ENCODE results near the gene ACAP1.

Gene ACAP1

DNA sequence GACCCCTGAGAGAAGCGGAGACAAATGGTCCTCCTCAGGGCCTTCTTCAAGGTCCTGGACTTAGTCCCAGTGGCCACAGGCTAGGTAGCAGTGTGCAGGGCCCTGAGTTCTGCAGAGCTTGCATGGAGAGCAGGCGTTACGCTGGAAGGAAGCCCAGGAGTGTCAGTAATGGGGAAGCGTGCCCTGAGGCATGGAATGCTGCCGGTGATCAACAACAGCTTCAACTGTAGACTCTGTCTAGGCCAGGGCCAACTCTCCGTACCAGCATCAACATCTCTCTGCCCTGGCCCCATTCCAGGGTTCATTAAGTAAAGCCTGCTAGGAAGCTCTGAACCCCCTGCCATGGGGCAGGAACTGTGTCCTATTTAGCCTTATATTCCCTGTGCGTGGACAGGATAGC lies 44.0 kb downstream of the ACAP1 start:
- intact Hi-C loops (cut with DNase I) = no loop called here
- DNase-seq = no peak

GRCh38 chr17:7380855-7381683 lies 44.7 kb downstream of the ACAP1 start, which contains the start of gene TNK1:
Gene TNK1 (plus strand): TSS chr17:7381089. CDS start chr17:7382927, 1,838 bp downstream.
- DNase-seq = peak in 2 of 10 donors; percentile 80 to 86
- intact Hi-C loops (cut with DNase I) = no loop called here

DNA sequence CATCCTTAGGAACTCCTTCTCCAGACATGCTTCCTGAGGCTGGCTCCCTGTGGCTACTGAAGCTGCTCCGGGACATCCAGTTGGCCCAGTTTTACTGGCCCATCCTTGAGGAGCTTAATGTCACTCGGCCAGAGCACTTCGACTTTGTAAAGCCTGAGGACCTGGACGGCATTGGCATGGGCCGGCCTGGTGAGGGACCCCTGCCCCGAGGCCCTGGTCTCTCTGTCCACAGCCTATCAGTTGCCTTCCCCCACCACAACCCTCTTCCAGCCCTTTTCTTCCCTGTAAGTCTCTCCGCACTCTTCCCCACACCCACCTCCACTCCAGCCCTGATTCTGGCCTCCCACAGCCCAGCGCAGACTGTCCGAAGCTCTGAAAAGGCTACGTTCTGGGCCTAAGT lies 46.6 kb downstream of the ACAP1 start:
- DNase-seq = no peak
- intact Hi-C loops (cut with DNase I) = no loop called here

GRCh38 chr17:7383371-7383741 lies 47.0 kb downstream of the ACAP1 start:
- no peak for DNase-seq
- intact Hi-C loops (cut with DNase I) = no loop called here

- peak in 8 of 10 donors; percentile 40 to 92 (median 50) for DNase-seq
- intact Hi-C loops (cut with DNase I) = no loop called here
Observed at GRCh38 chr17:7383742-7384488, 47.6 kb downstream of the ACAP1 start.

DNA sequence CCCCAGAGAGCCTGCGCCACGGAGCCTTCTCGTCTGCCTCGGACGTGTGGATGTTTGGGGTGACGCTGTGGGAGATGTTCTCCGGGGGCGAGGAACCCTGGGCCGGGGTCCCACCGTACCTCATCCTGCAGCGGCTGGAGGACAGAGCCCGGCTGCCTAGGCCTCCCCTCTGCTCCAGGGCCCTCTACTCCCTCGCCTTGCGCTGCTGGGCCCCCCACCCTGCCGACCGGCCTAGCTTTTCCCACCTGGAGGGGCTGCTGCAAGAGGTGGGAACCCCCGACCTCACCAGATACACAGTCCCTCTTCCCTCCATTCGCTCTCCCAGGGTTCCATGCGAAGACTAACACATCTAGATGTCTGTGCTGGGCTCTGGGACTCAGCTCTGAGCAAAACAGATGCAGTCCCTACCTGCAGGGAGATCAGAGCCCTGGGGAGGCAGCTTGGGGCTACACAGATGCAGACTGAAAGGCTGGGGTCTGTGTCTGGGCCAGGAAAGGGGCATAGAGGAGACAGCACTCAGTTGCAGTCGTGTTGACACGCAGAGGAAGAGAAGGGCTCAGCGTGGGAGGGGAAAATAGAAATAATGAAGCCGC lies 48.3 kb downstream of the ACAP1 start:
- intact Hi-C loops (cut with DNase I) = loop anchor here (5.0 kb wide), 1 partner anchor 32 kb away; the partner anchor contains the start of gene KCTD11
- no peak for DNase-seq

DNA sequence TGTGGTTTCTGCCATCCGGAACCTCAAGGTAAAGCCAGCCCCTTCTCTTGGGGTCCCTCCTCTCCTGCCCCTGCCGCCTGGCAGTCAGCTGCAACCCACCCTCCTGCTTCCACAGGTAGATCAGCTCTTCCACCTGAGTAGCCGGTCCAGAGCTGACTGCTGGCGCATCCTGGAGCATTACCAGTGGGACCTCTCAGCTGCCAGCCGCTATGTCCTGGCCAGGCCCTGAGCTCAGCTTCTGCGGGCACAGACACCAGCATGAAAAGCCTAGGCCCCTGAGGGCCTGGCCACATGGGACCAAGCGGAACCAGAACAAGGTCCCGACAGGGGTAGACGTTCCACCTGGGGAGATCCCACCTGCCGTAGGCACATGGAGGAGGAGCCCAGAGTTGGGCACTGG lies 52.5 kb downstream of the ACAP1 start:
- intact Hi-C loops (cut with DNase I) = loop anchor here (5.0 kb wide), 1 partner anchor 37 kb away; the partner anchor contains the start of gene KCTD11
- DNase-seq = peak in 1 of 10 donors; percentile 82

- intact Hi-C loops (cut with DNase I) = loop anchor here (5.0 kb wide), 2 partner anchors 38 to 47 kb away; partner anchors contain the start of genes FGF11, KCTD11 and TMEM102
Observed at GRCh38 chr17:7389924-7390910, 53.9 kb downstream of the ACAP1 start.

GRCh38 chr17:7391307-7391706 lies 55.0 kb downstream of the ACAP1 start:
- intact Hi-C loops (cut with DNase I) = loop anchor here (5.0 kb wide), 1 partner anchor 46 kb away; the partner anchor contains the start of genes FGF11 and TMEM102
- peak in 1 of 10 donors; percentile 8 for DNase-seq

More at GRCh38 chr17:7389924-7390910, 53.9 kb downstream of the ACAP1 start:
- DNase-seq = peak in 1 of 10 donors; percentile 80

- DNase-seq = peak in 1 of 10 donors; percentile 78
- intact Hi-C loops (cut with DNase I) = loop anchor here (5.0 kb wide), 1 partner anchor 44 kb away; the partner anchor contains the start of genes FGF11 and TMEM102
Observed at GRCh38 chr17:7392696-7393612, 56.6 kb downstream of the ACAP1 start.

DNA sequence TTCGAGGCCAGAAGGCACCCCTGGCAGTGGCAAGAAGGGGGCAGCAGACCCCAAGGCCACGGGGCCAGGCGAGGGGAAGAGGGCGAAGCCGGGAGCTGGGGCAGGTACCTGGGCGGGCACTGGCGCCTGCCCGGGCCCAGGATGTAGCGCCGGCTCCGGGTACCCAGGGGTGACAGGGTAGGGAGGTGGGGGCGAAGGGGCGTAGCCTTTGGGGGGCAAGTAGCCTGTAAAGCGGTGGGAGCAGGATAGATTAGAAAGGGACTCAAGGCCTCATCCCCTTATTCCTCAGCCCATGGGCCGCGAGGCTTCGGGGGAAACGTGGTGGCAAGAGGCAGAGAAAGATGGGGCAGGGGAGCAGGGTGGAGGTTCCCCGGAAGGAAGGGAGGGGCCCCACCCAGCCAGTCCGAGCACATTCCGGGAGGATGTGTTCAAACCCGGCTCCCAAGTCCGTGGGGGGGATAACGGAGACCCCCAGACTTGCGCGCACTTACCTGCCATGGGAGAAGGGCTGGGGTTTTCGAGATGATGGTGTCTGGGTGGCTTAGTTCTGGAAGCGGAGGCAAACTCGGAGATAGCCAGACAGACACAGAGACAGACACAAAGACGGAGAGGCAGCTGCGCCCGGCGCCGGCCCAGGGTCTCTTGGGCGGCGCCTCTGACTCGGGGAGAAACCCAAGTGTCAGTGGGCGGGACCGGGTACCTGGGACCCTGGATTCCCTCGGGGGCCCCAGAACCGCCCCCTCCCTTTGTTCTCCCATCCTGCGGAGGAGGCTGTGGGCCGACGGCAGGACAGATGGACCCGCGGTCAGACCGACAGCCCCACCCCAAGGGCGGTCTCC lies 57.5 kb downstream of the ACAP1 start:
- peak in 1 of 10 donors; percentile 82 for DNase-seq
- intact Hi-C loops (cut with DNase I) = loop anchor here (5.0 kb wide), 1 partner anchor 43 kb away; the partner anchor contains the start of genes FGF11 and TMEM102

DNA sequence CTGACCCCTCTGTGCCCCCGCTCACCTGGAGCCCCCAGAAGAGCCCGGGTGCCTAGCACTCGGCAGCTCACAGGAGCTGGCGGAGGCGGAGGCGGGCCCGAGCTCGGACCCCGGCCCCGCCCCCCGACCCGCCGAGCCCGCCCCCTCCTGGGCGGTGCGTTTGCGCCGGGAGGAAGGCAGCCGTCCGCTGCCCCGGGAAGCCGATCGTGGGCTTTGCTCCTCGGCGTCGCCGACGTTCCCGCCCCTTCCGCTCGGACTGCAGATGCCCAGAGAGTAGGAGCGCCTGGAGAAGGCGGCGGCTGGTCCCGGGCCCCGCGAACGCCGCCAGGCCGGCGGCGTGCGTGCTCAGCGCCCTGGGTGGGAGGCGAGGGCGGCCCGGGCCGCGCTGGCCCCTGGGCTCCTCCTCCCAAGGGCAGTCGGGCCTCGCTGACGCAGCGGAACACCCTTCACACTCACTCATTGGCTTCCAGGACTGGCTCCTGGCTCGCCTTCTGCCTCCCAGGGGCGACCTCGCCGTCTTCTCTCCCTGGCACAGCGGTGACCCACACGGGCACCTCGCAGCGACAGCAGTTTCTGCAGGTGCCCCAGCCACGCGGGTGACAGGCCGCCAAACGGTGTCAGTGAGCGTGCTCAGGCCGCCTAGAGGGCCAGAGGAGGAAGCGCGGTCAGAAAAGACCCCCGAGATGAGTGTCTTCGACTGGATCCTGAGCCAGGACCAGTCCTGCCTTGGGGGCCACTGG lies 58.3 kb downstream of the ACAP1 start, which contains the start of gene PLSCR3:
Gene PLSCR3, minus strand, starts transcription at position 74 of the 740 bp plus-strand sequence. CDS start 415 bp downstream, outside the sequence.
- intact Hi-C loops (cut with DNase I) = loop anchor here (5.0 kb wide), 1 partner anchor 43 kb away; the partner anchor contains the start of genes FGF11 and TMEM102
- peak; percentile 73 to 98 (median 87) for DNase-seq

DNA sequence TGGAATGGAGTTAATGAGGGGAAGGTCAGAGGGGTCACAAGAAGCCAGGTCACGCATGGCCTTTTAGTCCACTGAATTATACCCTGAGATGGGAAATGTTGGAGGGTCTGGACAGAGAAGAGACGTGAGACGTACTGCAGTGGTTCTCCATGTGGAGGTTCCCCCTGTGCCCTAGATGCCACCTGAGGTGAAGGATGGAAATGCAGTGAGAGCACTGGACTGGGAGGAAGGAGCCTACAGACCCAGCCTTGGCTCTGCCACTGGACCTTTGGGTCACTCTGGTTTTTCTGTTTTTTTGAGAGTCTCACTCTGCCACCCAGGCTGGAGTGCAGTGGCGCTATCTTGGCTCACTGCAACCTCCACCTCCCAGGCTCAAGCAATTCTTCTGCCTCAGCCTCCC lies 59.8 kb downstream of the ACAP1 start:
- intact Hi-C loops (cut with DNase I) = no loop called here

GRCh38 chr17:7398612-7399011 lies 62.3 kb downstream of the ACAP1 start:
- intact Hi-C loops (cut with DNase I) = no loop called here
- DNase-seq = peak in 1 of 10 donors; percentile 42

More for the DNA sequence above, 59.8 kb downstream of the ACAP1 start:
- DNase-seq = no peak

Measured in posterior cingulate gyrus (tissue), 11 donors.